HepG2 (cell line): ENCODE results near the gene AK2. TPM values are rescaled to one million over a fixed set of nuclear protein-coding genes. Genes with fewer than 3 reads are reported as not detected.

Experiments
- ARHGAP35 ChIP-seq: sonication (generic); formaldehyde crosslinking; IDR thresholded peaks from 2 replicates; pipeline ENCODE4 v1.9.0; 2022; ENCODE audit warnings: mild to moderate bottlenecking, inconsistent platforms, moderate library complexity, missing genetic modification reagents, borderline replicate concordance
- ESRRA ChIP-seq: sonication (generic); formaldehyde crosslinking; IDR thresholded peaks from 2 replicates; pipeline ENCODE4 v1.5.1; 2020; ENCODE audit warnings: mild to moderate bottlenecking, low read depth, missing genetic modification reagents
- HOXA3 ChIP-seq: sonication (generic); formaldehyde crosslinking; IDR thresholded peaks from 2 replicates; pipeline ENCODE4 v1.5.0; 2020; ENCODE audit warnings: missing genetic modification reagents
- KDM6A ChIP-seq: IDR thresholded peaks from 2 replicates; pipeline ENCODE4 v1.6.1; 2016; ENCODE audit warnings: low read depth
- KLF11 ChIP-seq: IDR thresholded peaks from 2 replicates; pipeline ENCODE4 v1.6.1; 2016; ENCODE audit warnings: missing compliant biosample characterization
- MYPOP ChIP-seq: sonication (generic); formaldehyde crosslinking; IDR thresholded peaks from 2 replicates; pipeline ENCODE4 v1.8.1; 2023; ENCODE audit warnings: mild to moderate bottlenecking, moderate library complexity, missing genetic modification reagents
- NFKB2 ChIP-seq: sonication (generic); formaldehyde crosslinking; IDR thresholded peaks from 2 replicates; pipeline ENCODE4 v1.4.0; 2020; ENCODE audit warnings: missing genetic modification reagents, borderline replicate concordance
- SP140L ChIP-seq: sonication (generic); formaldehyde crosslinking; IDR thresholded peaks from 2 replicates; pipeline ENCODE4 v1.4.0; 2020; ENCODE audit warnings: missing genetic modification reagents, borderline replicate concordance
- TFAP4 ChIP-seq: sonication (generic); IDR thresholded peaks from 2 replicates; pipeline ENCODE4 v1.6.1; 2016; ENCODE audit warnings: low read depth, borderline replicate concordance
- YY1 ChIP-seq: IDR thresholded peaks from 2 replicates; pipeline ENCODE4 v1.6.1; 2011; ENCODE audit warnings: low read length, low read depth, moderate library complexity, mild to moderate bottlenecking; ENCODE audit not compliant: insufficient read depth, insufficient replicate concordance
- ZBTB21 ChIP-seq: sonication (generic); formaldehyde crosslinking; IDR thresholded peaks from 2 replicates; pipeline ENCODE4 v1.4.0; 2020; ENCODE audit warnings: missing genetic modification reagents
- ZBTB26 ChIP-seq: IDR thresholded peaks from 2 replicates; pipeline ENCODE4 v1.6.1; 2016; ENCODE audit warnings: missing compliant biosample characterization, missing genetic modification reagents, borderline replicate concordance
- ZMAT5 ChIP-seq: sonication (generic); formaldehyde crosslinking; IDR thresholded peaks from 2 replicates; pipeline ENCODE4 v1.5.0; 2020; ENCODE audit warnings: mild to moderate bottlenecking, low read depth, missing genetic modification reagents, borderline replicate concordance
- ZMYM4 ChIP-seq: sonication (generic); formaldehyde crosslinking; IDR thresholded peaks from 2 replicates; pipeline ENCODE4 v1.8.1; 2023; ENCODE audit warnings: mild to moderate bottlenecking, missing genetic modification reagents
- ZNF121 ChIP-seq: sonication (generic); formaldehyde crosslinking; IDR thresholded peaks from 2 replicates; pipeline ENCODE4 v1.5.0; 2020; ENCODE audit warnings: mild to moderate bottlenecking, missing genetic modification reagents
- ZNF180 ChIP-seq: sonication (generic); formaldehyde crosslinking; IDR thresholded peaks from 2 replicates; pipeline ENCODE4 v1.4.0; 2020; ENCODE audit warnings: low read depth, missing genetic modification reagents, borderline replicate concordance
- ZNF274 ChIP-seq: sonication (generic); formaldehyde crosslinking; IDR thresholded peaks from 2 replicates; pipeline ENCODE4 v1.5.1; 2020; ENCODE audit warnings: mild to moderate bottlenecking, missing genetic modification reagents
- ZNF30 ChIP-seq: sonication (generic); formaldehyde crosslinking; IDR thresholded peaks from 2 replicates; pipeline ENCODE4 v1.5.0; 2020; ENCODE audit warnings: mild to moderate bottlenecking, missing genetic modification reagents
- ZNF432 ChIP-seq: sonication (generic); formaldehyde crosslinking; IDR thresholded peaks from 2 replicates; pipeline ENCODE4 v1.5.0; 2020; ENCODE audit warnings: missing genetic modification reagents, mild to moderate bottlenecking, borderline replicate concordance
- ZNF549 ChIP-seq: sonication (generic); formaldehyde crosslinking; IDR thresholded peaks from 2 replicates; pipeline ENCODE4 v1.5.0; 2020; ENCODE audit warnings: missing genetic modification reagents
- ZNF574 ChIP-seq: sonication (generic); formaldehyde crosslinking; IDR thresholded peaks from 2 replicates; pipeline ENCODE4 v1.4.0; 2020; ENCODE audit warnings: missing genetic modification reagents
- ZNF607 ChIP-seq: sonication (generic); formaldehyde crosslinking; IDR thresholded peaks from 2 replicates; pipeline ENCODE4 v1.5.1; 2020; ENCODE audit warnings: missing genetic modification reagents, mild to moderate bottlenecking, borderline replicate concordance
- ZNF777 ChIP-seq: sonication (generic); formaldehyde crosslinking; IDR thresholded peaks from 2 replicates; pipeline ENCODE4 v1.4.0; 2020; ENCODE audit warnings: missing genetic modification reagents
- polyA plus RNA-seq, 8 experiments: library from polyadenylated mRNA; depleted of rRNA in 3 of 8; stranded (reverse) in 7 of 8; unstranded in 1 of 8; fragments of >200 nt; fragmentation: Illumina TruSeq in 4 of 8; extraction: Trizol in 4 of 8; gene quantifications; 2 replicates each; pipeline versions ENCODE4 v1.2.1 to v1.2.3, GENCODE V29; 2011 to 2016; ENCODE audit warnings: low read depth in 4 of 8, missing spikeins in 1 of 8, mixed read lengths in 1 of 8; ENCODE audit not compliant: insufficient read depth in 1 of 8
- total RNA-seq, 5 experiments: library from RNA; depleted of rRNA; stranded (reverse); fragments of >200 nt; fragmentation: Illumina TruSeq; extraction: Trizol; gene quantifications; 2 replicates each; pipeline ENCODE4 v1.2.3, GENCODE V29; 2016; ENCODE audit warnings: low read depth in 1 of 5

The AK2 gene
- total and polyA plus RNA-seq, 2 of the 13 experiments (the other 11 are each of a cell fraction or from before 2014, with no cell fraction given), result 170 to 188 TPM

- TF ChIP-seq ZBTB26 (CRISPR knock-in tag), result no peak; the same call in 1 of the 2 replicates
- TF ChIP-seq ZNF607, result peak; percentile 84; the same call in 1 of the 2 replicates
- no peak for TF ChIP-seq ZNF432 (CRISPR knock-in tag)
- peak; percentile 91 for TF ChIP-seq ZNF274 (CRISPR knock-in tag)
- no peak for TF ChIP-seq ZNF121
- peak; percentile 18; the same call in 1 of the 2 replicates for TF ChIP-seq TFAP4
- TF ChIP-seq KDM6A (CRISPR knock-in tag), result no peak
- no peak for TF ChIP-seq ZNF549 (CRISPR knock-in tag)
- TF ChIP-seq ZMAT5 (CRISPR knock-in tag), result no peak
- peak; percentile 70 for TF ChIP-seq YY1
- TF ChIP-seq ZNF30, result no peak
- TF ChIP-seq KLF11 (CRISPR knock-in tag), result peak; percentile 94; the same call in 1 of the 2 replicates
- TF ChIP-seq MYPOP (CRISPR knock-in tag), result peak; percentile 87
- TF ChIP-seq ESRRA, result peak; percentile 61; the same call in 1 of the 2 replicates
- TF ChIP-seq ZNF574 (CRISPR knock-in tag), result peak; percentile 74
- peak; percentile 95; the same call in 1 of the 2 replicates for TF ChIP-seq ARHGAP35
- no peak for TF ChIP-seq SP140L (CRISPR knock-in tag)
- peak; percentile 89 for TF ChIP-seq HOXA3 (CRISPR knock-in tag)
- peak; percentile 41 for TF ChIP-seq ZNF777
- no peak for TF ChIP-seq ZNF180 (CRISPR knock-in tag)
- TF ChIP-seq ZBTB21 (CRISPR knock-in tag), result no peak
- peak; percentile 95 for TF ChIP-seq NFKB2
- TF ChIP-seq ZMYM4 (CRISPR knock-in tag), result peak; percentile 91
Measured at GRCh38 chr1:33036526-33037503, at the start of gene AK2 (continued).
